ENCODE measurements around the gene DRC3.
"Not testable (repeated sequence)": the region's sequence is repeated elsewhere in the genome, so short reads cannot be mapped to it uniquely, and the experiment has no call there.

The DRC3 gene

GRCh38 chr17:17947966-17948365, 24.7 kb upstream of the DRC3 start:
- no peak for TF ChIP-seq CTCF (conservative IDR thresholded peaks at IDR 0.05; ENCODE audit: low read depth, low read length)
- DNase-seq (ENCODE audit: low read depth) = no peak

GRCh38 chr17:17950347-17950746, 22.3 kb upstream of the DRC3 start:
- no peak overlapping the region for H3K4me3 ChIP-seq (ENCODE audit: low read length)
- DNase-seq (ENCODE audit: low read depth) = no peak
- no peak for TF ChIP-seq CTCF (conservative IDR thresholded peaks at IDR 0.05; ENCODE audit: low read depth, low read length)

More at GRCh38 chr17:17947966-17948365, 24.7 kb upstream of the DRC3 start:
- H3K4me3 ChIP-seq (ENCODE audit: low read length) = no peak overlapping the region

GRCh38 chr17:17950806-17951205, 21.9 kb upstream of the DRC3 start:
- H3K4me3 ChIP-seq (ENCODE audit: low read length) = no peak overlapping the region
- no peak for DNase-seq (ENCODE audit: low read depth)
- TF ChIP-seq CTCF (conservative IDR thresholded peaks at IDR 0.05; ENCODE audit: low read depth, low read length) = peak; percentile 32

DNA sequence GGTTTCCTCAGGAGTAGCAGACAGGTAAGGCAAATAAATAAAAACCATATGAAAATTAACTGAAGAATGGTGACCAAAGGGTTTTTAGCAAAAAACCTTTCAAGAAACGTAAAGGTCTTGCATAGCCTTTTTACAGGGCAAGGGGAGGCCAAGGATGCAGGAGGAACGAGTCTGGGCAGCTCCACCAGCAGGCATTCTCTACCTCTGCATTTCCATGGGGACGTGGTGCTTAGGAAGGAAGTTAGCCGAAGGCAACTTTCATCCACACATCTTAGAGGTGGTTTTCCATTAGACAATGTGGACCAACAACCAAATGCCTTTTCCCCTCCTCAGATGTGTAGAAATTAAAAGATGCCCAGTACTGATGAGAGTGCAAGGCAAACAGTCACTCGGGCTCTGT, 21.1 kb upstream of the DRC3 start:
- H3K4me3 ChIP-seq (ENCODE audit: low read length) = no peak overlapping the region
- no peak for DNase-seq (ENCODE audit: low read depth)
- TF ChIP-seq CTCF (conservative IDR thresholded peaks at IDR 0.05; ENCODE audit: low read depth, low read length) = no peak

- no peak for DNase-seq (ENCODE audit: low read depth)
- no peak overlapping the region for H3K4me3 ChIP-seq (ENCODE audit: low read length)
- TF ChIP-seq CTCF (conservative IDR thresholded peaks at IDR 0.05; ENCODE audit: low read depth, low read length) = no peak
Observed at GRCh38 chr17:17952691-17953090, 20.0 kb upstream of the DRC3 start.

DNA sequence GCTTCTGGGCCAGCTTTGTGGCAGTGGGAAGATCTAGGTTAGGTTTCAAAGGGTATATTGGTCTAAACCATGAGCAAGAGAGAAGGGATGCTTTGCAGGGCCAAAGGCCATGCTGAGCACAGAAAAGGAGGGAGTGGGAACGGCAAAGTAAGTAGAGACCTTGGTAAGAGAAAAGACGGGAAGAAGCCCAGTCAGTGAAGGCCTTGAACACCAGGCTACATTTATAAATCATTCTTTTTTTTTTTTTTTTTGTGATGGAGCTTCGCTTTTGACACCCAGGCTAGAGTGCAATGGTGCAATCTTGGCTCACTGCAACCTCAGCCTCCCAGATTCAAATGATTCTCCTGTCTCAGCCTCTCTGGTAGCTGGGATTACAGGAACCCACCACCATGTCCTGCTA, 18.6 kb upstream of the DRC3 start:
- TF ChIP-seq CTCF (conservative IDR thresholded peaks at IDR 0.05; ENCODE audit: low read depth, low read length) = no peak
- no peak for DNase-seq (ENCODE audit: low read depth)
- H3K4me3 ChIP-seq (ENCODE audit: low read length) = no peak overlapping the region

DNA sequence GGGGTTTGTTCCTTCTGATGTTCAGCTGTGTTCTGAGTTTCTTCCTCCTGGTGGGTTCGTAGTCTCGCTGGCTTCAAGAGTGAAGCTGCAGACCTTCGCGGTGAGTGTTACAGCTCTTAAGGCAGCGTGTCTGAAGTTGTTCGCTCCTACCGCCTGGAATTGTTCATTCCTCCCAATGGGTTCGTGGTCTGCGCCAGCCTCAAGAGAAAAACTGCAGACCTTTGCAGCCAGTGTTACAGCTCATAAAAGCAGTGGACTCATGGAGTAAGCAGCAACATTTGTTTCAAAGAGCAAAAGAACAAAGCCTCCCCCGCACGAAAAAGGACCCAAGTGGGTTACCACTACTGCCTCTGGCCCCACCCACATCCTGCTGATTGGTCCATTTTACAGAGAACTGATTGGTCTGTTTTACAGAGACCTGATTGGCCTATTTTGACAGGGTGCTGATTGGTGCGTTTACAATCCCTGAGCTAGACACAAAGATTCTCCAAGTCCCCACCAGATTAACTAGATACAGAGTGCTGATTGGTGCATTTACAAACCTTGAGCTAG, 16.8 kb upstream of the DRC3 start:
- DNase-seq (ENCODE audit: low read depth); H3K4me3 ChIP-seq (ENCODE audit: low read length): not testable (repeated sequence)

GRCh38 chr17:17957584-17957916, 15.1 kb upstream of the DRC3 start:
- H3K4me3 ChIP-seq (ENCODE audit: low read length) = no peak overlapping the region
- TF ChIP-seq CTCF (conservative IDR thresholded peaks at IDR 0.05; ENCODE audit: low read depth, low read length) = no peak
- DNase-seq (ENCODE audit: low read depth) = no peak
